ENCODE results near the gene NCAPD2.

DNA sequence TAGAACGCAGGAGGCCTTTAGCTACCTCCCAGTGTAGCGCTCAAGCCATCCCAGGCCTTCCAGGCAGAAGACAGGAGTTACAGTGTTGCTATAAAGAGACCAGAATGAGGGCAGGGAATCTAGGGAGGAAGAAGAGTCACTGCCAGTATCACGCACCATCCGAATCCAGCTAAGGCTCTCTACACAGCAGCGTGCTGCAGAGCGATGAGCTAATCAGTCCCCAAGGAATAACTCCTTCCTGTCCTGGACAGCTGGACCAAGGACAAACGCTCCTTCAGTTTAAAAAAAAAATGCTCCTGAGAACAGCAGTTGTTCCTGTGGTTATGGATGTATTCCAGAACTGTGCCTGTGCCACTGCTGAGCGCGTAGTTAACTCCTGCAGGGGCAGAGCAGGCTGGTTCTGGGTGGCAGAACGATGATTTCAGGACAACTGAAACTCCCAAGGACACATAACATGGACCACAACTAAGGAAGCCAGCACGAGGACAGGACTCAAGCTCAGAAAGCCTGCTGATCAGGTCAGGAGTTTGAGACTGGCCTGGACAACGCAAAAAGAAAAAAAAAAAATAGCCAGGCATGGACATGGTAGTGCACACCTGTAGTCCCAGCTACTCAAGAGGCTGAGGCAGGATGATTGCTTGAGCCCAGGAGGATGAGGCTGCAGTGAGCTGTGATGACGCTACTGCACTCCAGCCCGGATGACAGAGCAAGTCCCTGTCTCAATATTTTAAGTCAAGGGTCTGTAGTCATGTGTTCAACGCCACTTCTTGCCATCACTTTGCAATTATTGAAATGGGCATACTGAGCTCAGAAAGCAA, 59.4 kb downstream of the NCAPD2 start:
- TF ChIP-seq YY1 (IDR thresholded peaks at IDR 0.05; ENCODE audit: insufficient read depth, insufficient read length) (no peak), SUZ12 (IDR thresholded peaks at IDR 0.05; ENCODE audit: extremely low read depth, insufficient read depth, insufficient read length) (no peak)

All from NT2/D1 (cell line).